ENCODE data around the gene TAS2R19.

Gene TAS2R19

DNA sequence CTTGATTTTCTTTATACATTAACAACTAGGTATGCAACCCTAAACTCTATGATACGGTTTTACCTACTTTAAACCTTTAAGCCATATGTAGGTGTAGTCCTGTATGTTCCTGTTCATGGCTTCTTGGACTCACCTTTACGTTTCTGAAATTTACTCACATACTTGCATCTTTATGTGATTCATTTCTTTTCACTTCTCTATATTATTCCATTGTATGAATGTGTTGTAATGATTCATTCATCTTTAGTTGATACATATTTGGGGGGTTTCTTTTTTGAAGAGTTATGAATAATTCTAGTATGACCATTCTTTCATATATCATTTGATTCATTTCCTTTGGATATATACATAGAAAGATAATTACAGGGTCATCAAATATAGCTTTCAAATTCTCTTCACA lies 33.3 kb downstream of the TAS2R19 start:
- DNase-seq: no peak

DNA sequence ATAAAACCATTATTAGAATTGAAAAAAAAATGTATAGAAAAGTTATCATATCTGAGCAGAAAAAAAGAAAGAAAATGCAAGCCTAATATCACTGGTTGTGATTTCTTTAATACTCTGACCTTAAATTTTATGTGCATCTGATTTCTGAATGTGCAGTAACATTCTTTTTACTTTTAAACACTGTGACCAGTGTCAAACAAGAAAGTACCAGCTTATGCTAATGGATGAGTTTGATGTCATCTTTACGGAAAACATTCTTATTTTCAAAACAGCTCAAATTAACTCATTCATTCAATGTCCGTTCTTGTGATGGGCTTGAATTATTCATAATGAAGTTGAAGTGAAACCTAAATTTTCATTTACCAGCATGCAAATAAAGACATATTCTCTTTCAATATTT lies 35.6 kb downstream of the TAS2R19 start, which contains the start of gene TAS2R50:
TAS2R50 (minus strand) TSS at position 101 of the 400 bp plus-strand sequence; CDS start at position 49, 52 bp downstream.
- DNase-seq: no peak

DNA sequence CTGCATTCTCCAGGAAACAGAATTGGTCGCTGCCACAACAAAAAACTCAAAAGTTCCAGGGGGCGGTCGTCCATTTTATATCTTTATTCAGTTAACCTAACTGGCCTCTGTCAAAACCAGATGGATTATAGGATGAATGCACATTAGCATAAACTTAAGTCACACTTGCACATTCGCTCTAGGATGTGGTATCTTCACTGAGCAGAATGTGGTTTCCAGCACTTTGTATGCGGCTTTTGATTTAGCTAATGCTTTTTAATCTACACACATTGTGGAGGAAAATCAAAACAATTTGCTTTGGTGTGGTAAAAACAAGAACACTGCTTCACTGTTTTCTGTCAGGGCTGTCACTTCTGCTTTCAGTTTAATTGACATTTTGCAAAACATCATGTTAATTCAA lies 40.2 kb downstream of the TAS2R19 start:
- no peak for DNase-seq

DNA sequence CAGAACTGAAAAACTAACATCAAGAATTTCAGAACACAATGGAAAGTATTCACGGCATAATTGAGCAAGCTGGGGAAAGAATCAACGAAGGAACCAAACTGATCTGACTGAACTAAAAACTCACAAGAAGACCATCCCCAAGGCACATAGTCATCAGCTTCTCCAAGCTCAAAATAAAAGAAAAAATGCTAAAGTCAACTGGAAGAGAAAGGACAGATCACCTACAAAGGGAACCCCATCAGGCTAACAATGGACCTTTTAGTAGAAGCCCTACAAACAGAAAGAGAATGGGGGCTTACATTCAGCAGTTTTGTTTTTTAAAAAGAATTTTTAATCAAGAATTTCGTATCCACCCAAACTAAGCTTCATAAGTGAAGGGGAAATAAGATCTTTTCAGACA lies 47.5 kb downstream of the TAS2R19 start:
- no peak for DNase-seq

Data from NCI-H1436 (cell line).